AG09309 (cell line): ENCODE data around the gene ZGPAT.

Experiments used
- DNase-seq: peaks from one replicate; pipeline ENCODE4 v3.0.0-alpha.2; 2010; ENCODE audit warnings: low read depth
- H3K4me3 ChIP-seq: 2 replicates; pipeline ENCODE4 v1.5.1; 2011; ENCODE audit warnings: mild to moderate bottlenecking, low read depth, low read length, moderate library complexity; ENCODE audit not compliant: control insufficient read depth
- TF ChIP-seq, protein P1 (sequence below): IDR thresholded peaks from 2 replicates; pipeline ENCODE4 v1.5.1; 2011; ENCODE audit warnings: mild to moderate bottlenecking, low read depth, low read length, inconsistent platforms; ENCODE audit not compliant: insufficient read depth, control insufficient read depth; ENCODE audit errors: missing control alignments

ZGPAT gene

GRCh38 chr20:63767886-63768285 lies 60.0 kb downstream of the ZGPAT start:
- TF ChIP-seq, protein P1, sequence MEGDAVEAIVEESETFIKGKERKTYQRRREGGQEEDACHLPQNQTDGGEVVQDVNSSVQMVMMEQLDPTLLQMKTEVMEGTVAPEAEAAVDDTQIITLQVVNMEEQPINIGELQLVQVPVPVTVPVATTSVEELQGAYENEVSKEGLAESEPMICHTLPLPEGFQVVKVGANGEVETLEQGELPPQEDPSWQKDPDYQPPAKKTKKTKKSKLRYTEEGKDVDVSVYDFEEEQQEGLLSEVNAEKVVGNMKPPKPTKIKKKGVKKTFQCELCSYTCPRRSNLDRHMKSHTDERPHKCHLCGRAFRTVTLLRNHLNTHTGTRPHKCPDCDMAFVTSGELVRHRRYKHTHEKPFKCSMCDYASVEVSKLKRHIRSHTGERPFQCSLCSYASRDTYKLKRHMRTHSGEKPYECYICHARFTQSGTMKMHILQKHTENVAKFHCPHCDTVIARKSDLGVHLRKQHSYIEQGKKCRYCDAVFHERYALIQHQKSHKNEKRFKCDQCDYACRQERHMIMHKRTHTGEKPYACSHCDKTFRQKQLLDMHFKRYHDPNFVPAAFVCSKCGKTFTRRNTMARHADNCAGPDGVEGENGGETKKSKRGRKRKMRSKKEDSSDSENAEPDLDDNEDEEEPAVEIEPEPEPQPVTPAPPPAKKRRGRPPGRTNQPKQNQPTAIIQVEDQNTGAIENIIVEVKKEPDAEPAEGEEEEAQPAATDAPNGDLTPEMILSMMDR, result no peak
- no peak for DNase-seq
- H3K4me3 ChIP-seq, result no peak overlapping the region

DNA sequence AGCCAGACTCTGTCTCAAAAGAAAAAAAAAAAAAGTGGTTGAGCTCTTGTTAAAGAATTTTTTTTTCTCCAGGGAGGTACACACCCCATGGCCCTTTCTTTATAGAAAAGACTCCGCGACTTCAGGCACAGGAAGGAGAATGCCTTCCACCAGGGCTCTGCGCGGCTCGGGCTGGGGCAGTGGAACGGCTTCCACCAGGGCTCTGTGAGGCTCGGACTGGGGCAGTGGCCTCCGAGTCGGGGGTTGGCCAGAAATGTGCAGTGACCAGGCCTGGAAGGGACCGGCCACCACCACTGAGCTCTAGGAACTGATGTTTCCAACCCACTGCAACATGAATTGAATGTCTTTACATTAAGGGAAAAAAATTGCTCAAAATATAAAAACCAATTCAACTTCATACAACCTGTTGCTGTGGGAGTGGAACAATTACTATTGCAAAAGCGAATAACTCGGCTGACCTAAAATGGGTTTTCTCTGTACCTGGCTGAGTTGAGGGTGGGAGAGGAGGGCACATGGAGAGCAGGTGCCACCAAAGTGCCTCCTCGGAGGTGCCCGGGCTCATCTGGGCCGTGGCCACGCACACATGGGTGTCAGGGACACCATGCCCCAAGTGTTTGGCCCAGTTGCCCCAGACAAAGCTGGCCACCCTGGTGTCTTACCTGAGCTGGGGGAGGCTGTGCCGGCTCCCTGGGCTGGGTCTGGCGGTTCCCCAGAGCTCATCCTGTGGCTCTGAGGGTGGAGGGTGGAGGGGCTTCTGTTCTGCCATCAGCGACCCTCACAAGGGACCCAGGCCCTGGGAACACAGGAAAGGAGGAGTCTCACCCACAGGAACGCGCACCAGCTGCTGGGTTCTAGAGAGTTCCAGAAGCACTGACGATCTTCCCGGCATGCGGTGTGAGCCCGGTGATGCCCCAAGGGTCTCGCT lies 61.0 kb downstream of the ZGPAT start:
- DNase-seq, result no peak
- TF ChIP-seq, protein P1, result no peak
- no peak overlapping the region for H3K4me3 ChIP-seq

- H3K4me3 ChIP-seq, result no peak overlapping the region
- TF ChIP-seq, protein P1, result no peak
- no peak for DNase-seq
These were observed 62.1 kb downstream of the ZGPAT start for GRCh38 chr20:63769891-63770474.

- TF ChIP-seq, protein P1, result no peak
- DNase-seq, result no peak
These were observed 63.3 kb downstream of the ZGPAT start for GRCh38 chr20:63771046-63771707.

GRCh38 chr20:63772781-63773518 lies 65.1 kb downstream of the ZGPAT start:
- no peak for DNase-seq
- TF ChIP-seq, protein P1, result no peak

More at GRCh38 chr20:63771046-63771707, 63.3 kb downstream of the ZGPAT start:
- H3K4me3 ChIP-seq, result no peak overlapping the region

More at GRCh38 chr20:63772781-63773518, 65.1 kb downstream of the ZGPAT start:
- H3K4me3 ChIP-seq, result no peak overlapping the region
